ENCODE measurements around the gene ELF1.

- TF ChIP-seq CTCF (IDR thresholded peaks at IDR 0.05) (no peak), POLR2AphosphoS5 (IDR thresholded peaks at IDR 0.05) (no peak)
These were observed 33.3 kb upstream of the ELF1 start for GRCh38 chr13:41052441-41052840.
